IMR-90 (cell line): ENCODE data around the gene CHD9. TPM values are rescaled to one million over a fixed set of nuclear protein-coding genes. Genes with fewer than 3 reads are reported as not detected.

Source experiments
- ATAC-seq: fragments of 200-7000 bp; cut with Tn5 transposase; 2 replicates; pipeline ENCODE4 v1.9.1; 2020; ENCODE audit warnings: low read depth, mild to moderate bottlenecking, moderate library complexity
- BruUV-seq: library from RNA; stranded (reverse); fragments of 400-500 nt; replicated peaks from 2 replicates; lab custom pipeline; 2021; lab: Mats Ljungman, UMichigan
- CTCF ChIA-PET: fragments of 300-600 bp; formaldehyde crosslinking; extraction: SDS; loops from one replicate; lab custom pipeline; 2021; ENCODE audit warnings: antibody characterized with exemption; lab: Yijun Ruan, JAX
- POLR2A ChIA-PET: fragments of 300-600 bp; sonication (Branson Sonifier 250); formaldehyde crosslinking; loops from one replicate; lab custom pipeline; 2022; ENCODE audit warnings: antibody characterized with exemption; ENCODE audit not compliant: unreplicated experiment; lab: Charles Lee
- DNase-seq: peaks from one replicate; pipeline ENCODE4 v3.0.0; 2013
- H2AFZ ChIP-seq: replicated peaks from 2 replicates; pipeline ENCODE3; 2013; ENCODE audit warnings: low read length, mild to moderate bottlenecking; ENCODE audit not compliant: poor library complexity
- H2AK5ac ChIP-seq: 2 replicates; pipeline ENCODE4 v1.6.1; 2013; ENCODE audit warnings: low read depth, low read length, inconsistent platforms
- H2AK9ac ChIP-seq: replicated peaks from 2 replicates; pipeline ENCODE3; 2013; ENCODE audit warnings: mild to moderate bottlenecking, low read depth, low read length, moderate library complexity; ENCODE audit not compliant: poor library complexity
- H2BK120ac ChIP-seq: 2 replicates; pipeline ENCODE4 v1.6.1; 2013; ENCODE audit warnings: low read depth, low read length, inconsistent platforms
- H2BK15ac ChIP-seq: 3 replicates; pipeline ENCODE4 v1.6.1; 2013; ENCODE audit warnings: low read depth, low read length, inconsistent platforms
- H2BK20ac ChIP-seq: 2 replicates; pipeline ENCODE4 v1.6.1; 2013; ENCODE audit warnings: low read depth, mild to moderate bottlenecking, inconsistent platforms, low read length, moderate library complexity
- H2BK5ac ChIP-seq: 2 replicates; pipeline ENCODE4 v1.6.1; 2013; ENCODE audit warnings: mild to moderate bottlenecking, low read depth, low read length, inconsistent platforms; ENCODE audit not compliant: poor library complexity, severe bottlenecking
- H3K14ac ChIP-seq: replicated peaks from 2 replicates; pipeline ENCODE4 v1.6.1; 2013; ENCODE audit warnings: low read depth, low read length, inconsistent platforms
- H3K18ac ChIP-seq: 2 replicates; pipeline ENCODE4 v1.6.1; 2013; ENCODE audit warnings: low read depth, low read length, control low read depth
- H3K23ac ChIP-seq: 2 replicates; pipeline ENCODE4 v1.6.1; 2013; ENCODE audit warnings: low read depth, low read length, inconsistent platforms
- H3K27ac ChIP-seq: 2 replicates; pipeline ENCODE4 v1.5.1; 2013; ENCODE audit warnings: mild to moderate bottlenecking, control low read depth, low read length; ENCODE audit not compliant: insufficient read depth
- H3K27me3 ChIP-seq: 2 replicates; pipeline ENCODE4 v1.6.1; 2013; ENCODE audit warnings: low read length; ENCODE audit not compliant: control insufficient read depth, insufficient read depth
- H3K36me3 ChIP-seq: 2 replicates; pipeline ENCODE4 v1.6.1; 2013; ENCODE audit warnings: low read length, mixed read lengths; ENCODE audit not compliant: control insufficient read depth, insufficient read depth
- H3K4ac ChIP-seq: 2 replicates; pipeline ENCODE4 v1.6.1; 2013; ENCODE audit warnings: low read depth, low read length, inconsistent platforms
- H3K4me1 ChIP-seq: 2 replicates; pipeline ENCODE4 v1.6.1; 2013; ENCODE audit warnings: low read length, mixed read lengths; ENCODE audit not compliant: control insufficient read depth, insufficient read depth
- H3K4me2 ChIP-seq: 2 replicates; pipeline ENCODE4 v1.6.1; 2013; ENCODE audit warnings: low read depth, mild to moderate bottlenecking, control low read depth, low read length, moderate library complexity
- H3K4me3 ChIP-seq: 2 replicates; pipeline ENCODE4 v1.5.1; 2013; ENCODE audit warnings: low read depth, mild to moderate bottlenecking, control low read depth, low read length, moderate library complexity; ENCODE audit not compliant: insufficient read depth
- H3K56ac ChIP-seq: 2 replicates; pipeline ENCODE4 v1.6.1; 2013; ENCODE audit warnings: low read length, inconsistent platforms; ENCODE audit not compliant: insufficient read depth; ENCODE audit errors: extremely low read depth
- H3K79me1 ChIP-seq, 2 experiments: 2 replicates each; pipeline ENCODE4 v1.6.1; 2013; ENCODE audit warnings: low read length in 2 of 2, inconsistent platforms in 1 of 2, low read depth in 1 of 2
- H3K9ac ChIP-seq: 2 replicates; pipeline ENCODE4 v1.6.1; 2013; ENCODE audit warnings: low read depth, low read length, control low read depth
- H3K9me1 ChIP-seq: 2 replicates; pipeline ENCODE4 v1.6.1; 2013; ENCODE audit warnings: low read length, inconsistent platforms; ENCODE audit not compliant: insufficient read depth
- H3K9me3 ChIP-seq: 2 replicates; pipeline ENCODE4 v1.6.1; 2013; ENCODE audit warnings: low read length; ENCODE audit not compliant: control insufficient read depth, insufficient read depth
- H4K20me1 ChIP-seq: 2 replicates; pipeline ENCODE4 v1.6.1; 2013; ENCODE audit warnings: low read length, inconsistent platforms; ENCODE audit not compliant: insufficient read depth
- H4K5ac ChIP-seq: 2 replicates; pipeline ENCODE4 v1.6.1; 2013; ENCODE audit warnings: mild to moderate bottlenecking, low read depth, low read length, control low read depth
- H4K8ac ChIP-seq, 2 experiments: 2 replicates each; pipeline ENCODE4 v1.6.1; 2013; ENCODE audit warnings: low read depth in 2 of 2, low read length in 2 of 2, control low read depth in 1 of 2, inconsistent platforms in 1 of 2
- H4K91ac ChIP-seq: 2 replicates; pipeline ENCODE4 v1.6.1; 2013; ENCODE audit warnings: low read depth, low read length, inconsistent platforms; ENCODE audit not compliant: insufficient read depth
- MAFK ChIP-seq: IDR thresholded peaks from 2 replicates; pipeline ENCODE4 v1.6.1; 2012; ENCODE audit warnings: low read depth, low read length, improper control_type of control experiment
- NFE2L2 ChIP-seq: fragments of 150-350 bp; IDR thresholded peaks from 2 replicates; pipeline ENCODE4 v1.6.1; 2016; ENCODE audit warnings: low read depth, mild to moderate bottlenecking, low read length
- POLR2A ChIP-seq: IDR thresholded peaks from 2 replicates; pipeline ENCODE4 v1.6.1; 2012; ENCODE audit warnings: mild to moderate bottlenecking, low read depth, low read length
- RAD21 ChIP-seq: IDR thresholded peaks from 2 replicates; pipeline ENCODE4 v1.6.1; 2012; ENCODE audit warnings: low read length, improper control_type of control experiment
- whole genome bisulfite sequencing, 2 experiments: methylation state at CpG; one replicate each; pipeline versions ENCODE4 v1.1.5 to v1.1.7; 2013; ENCODE audit warnings: missing lambda C conversion rate in 2 of 2; ENCODE audit not compliant: insufficient read length in 1 of 2; ENCODE audit errors: extremely low coverage in 2 of 2; 5-methylcytosine and 5-hydroxymethylcytosine counted together
- dilution Hi-C: fragments of 300-500 bp; cut with HindIII; formaldehyde crosslinking; loops from one replicate; pipeline ENCODE4 v1.14.3; 2018; ENCODE audit warnings: low sequenced_read_pairs; ENCODE audit not compliant: unreplicated experiment
- in situ Hi-C: fragments of 300-500 bp; cut with MboI; formaldehyde crosslinking; loops from 3 replicates; pipeline ENCODE4 v1.14.3; 2019; ENCODE audit warnings: low sequenced_read_pairs, inconsistent platforms, mixed read lengths
- intact Hi-C: fragments of 100-400 bp; cut with micrococcal nuclease; formaldehyde crosslinking; loops from 2 replicates; pipeline ENCODE4 v1.10.0; 2022
- polyA plus RNA-seq, 3 experiments: library from polyadenylated mRNA; depleted of rRNA; stranded (reverse); fragments of >200 nt; gene quantifications; 2 replicates each; pipeline ENCODE4 v1.2.3, GENCODE V29; 2012; ENCODE audit warnings: low replicate concordance in 1 of 3
- total RNA-seq: library from RNA; depleted of rRNA; stranded (reverse); fragments of >200 nt; gene quantifications from 2 replicates; pipeline ENCODE4 v1.2.3, GENCODE V29; 2012

CHD9 gene
- total and polyA plus RNA-seq, 2 of the 4 experiments (the other 2 are of a cell fraction): 9.1 to 48.8 TPM

GRCh38 chr16:53216798-53217197 is 162.0 kb downstream of the CHD9 start:
- Histone ChIP-seq H2BK5ac (no peak overlapping the region), H3K56ac (no peak overlapping the region), H2AK5ac (no peak overlapping the region), H3K18ac (no peak overlapping the region), H3K23ac (no peak overlapping the region), H4K20me1 (peaks cover 18% of the 10 kb centered on the region; the same call in 1 of the 2 replicates), H2AFZ (no peak overlapping the region), H3K9me3 (no peaks in the 10 kb centered on the region), H3K9ac (no peak overlapping the region), H2AK9ac (no peak overlapping the region), H3K14ac (no peak overlapping the region), H4K91ac (no peak overlapping the region), H3K36me3 (peaks cover 6% of the 10 kb centered on the region; the same call in 1 of the 2 replicates), H3K4ac (no peak overlapping the region), H4K8ac (no peak overlapping the region), H3K4me1 (peaks cover 3% of the 10 kb centered on the region), H3K79me1 (peaks cover 16 to 39% of the 10 kb centered on the region in 2 experiments), H2BK120ac (no peak overlapping the region), H3K4me2 (no peak overlapping the region), H3K9me1 (peaks cover 2% of the 10 kb centered on the region; the same call in 1 of the 2 replicates), H2BK20ac (no peak overlapping the region), H2BK15ac (no peak overlapping the region), H3K4me3 (no peak overlapping the region), H3K27me3 (no peaks in the 10 kb centered on the region), H4K5ac (no peak overlapping the region), H3K27ac (no peak overlapping the region)
- dilution Hi-C loops (no loop called here), intact Hi-C loops (no loop called here), in situ Hi-C loops (loop anchor here (10.0 kb wide), 1 partner anchor 162 kb away; the partner anchor contains the start of genes CHD9 and CHD9NB)
- no CpG with 5 or more reads among the region's 2 CpGs for WGBS, 2 experiments
- no peak for ATAC-seq
- POLR2A ChIA-PET: no interaction called here
- TF ChIP-seq NFE2L2 (no peak), MAFK (no peak), POLR2A (no peak), RAD21 (no peak)
- no peak for DNase-seq
- CTCF ChIA-PET: interaction anchor here (1.1 kb wide), 1 partner anchor 37 kb away, joined by 3 read pairs; no protein-coding TSS in a partner anchor
- no TSS peak for BruUV-seq
